ENCODE data around the gene PIAS4.

PIAS4 gene

GRCh38 chr19:4060621-4061177, 53.2 kb downstream of the PIAS4 start:
- peak overlapping the region; percentile 32 for H3K4me3 ChIP-seq (ENCODE audit: severe bottlenecking)
- no peak for DNase-seq (ENCODE audit: low spot score)
- no peaks in the 10 kb centered on the region for H3K9me3 ChIP-seq (ENCODE audit: severe bottlenecking)
- peak overlapping the region; percentile 90 for H3K27ac ChIP-seq (ENCODE audit: poor library complexity, severe bottlenecking)
- peaks cover 24% of the 10 kb centered on the region for H3K36me3 ChIP-seq (ENCODE audit: low read depth)
- TF ChIP-seq CTCF (IDR thresholded peaks at IDR 0.05; ENCODE audit: poor library complexity, severe bottlenecking) = no peak
- H3K4me1 ChIP-seq (ENCODE audit: insufficient read depth, poor library complexity, severe bottlenecking) = peaks cover 19% of the 10 kb centered on the region
- no peaks in the 10 kb centered on the region for H3K27me3 ChIP-seq (ENCODE audit: insufficient read depth, poor library complexity, severe bottlenecking)
- no peak for ATAC-seq (ENCODE audit: low read depth)

DNA sequence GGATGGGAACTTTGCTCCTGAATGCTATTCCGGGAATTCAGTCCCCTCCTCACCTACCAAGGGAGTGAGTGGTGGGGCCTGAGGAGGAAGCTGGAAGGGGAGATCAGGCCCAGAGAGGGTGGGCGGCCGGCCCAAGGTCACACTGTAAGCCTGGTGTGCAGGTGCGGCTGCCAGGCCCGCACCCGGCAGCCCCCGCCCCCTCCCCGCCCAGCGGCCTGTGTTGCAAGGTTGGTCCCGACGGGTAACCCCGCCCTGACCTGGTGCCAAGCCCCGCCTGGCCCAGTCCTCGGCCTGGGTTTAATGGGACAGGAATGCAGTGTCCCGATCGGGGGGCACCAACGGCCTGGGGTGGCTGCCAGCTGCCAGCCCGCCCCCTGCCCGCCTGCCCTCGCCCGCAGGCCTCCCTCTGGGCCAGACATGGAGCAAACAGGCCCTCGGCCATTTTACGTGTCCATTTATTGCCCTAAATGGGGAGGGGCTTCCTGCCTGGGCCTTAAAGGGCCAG, 53.7 kb downstream of the PIAS4 start:
- Histone ChIP-seq H3K27me3 (ENCODE audit: insufficient read depth, poor library complexity, severe bottlenecking) (no peaks in the 10 kb centered on the region), H3K27ac (ENCODE audit: poor library complexity, severe bottlenecking) (peak overlapping the region; percentile 90), H3K4me1 (ENCODE audit: insufficient read depth, poor library complexity, severe bottlenecking) (peaks cover 19% of the 10 kb centered on the region), H3K4me3 (ENCODE audit: severe bottlenecking) (peak overlapping the region; percentile 32), H3K36me3 (ENCODE audit: low read depth) (peaks cover 20% of the 10 kb centered on the region), H3K9me3 (ENCODE audit: severe bottlenecking) (no peaks in the 10 kb centered on the region)
- DNase-seq (ENCODE audit: low spot score) = peak; percentile 81
- peak; percentile 15; the same call in 2 of the 3 replicates for ATAC-seq (ENCODE audit: low read depth)
- TF ChIP-seq CTCF (IDR thresholded peaks at IDR 0.05; ENCODE audit: poor library complexity, severe bottlenecking) = no peak

GRCh38 chr19:4061683-4062418, 54.3 kb downstream of the PIAS4 start:
- DNase-seq (ENCODE audit: low spot score) (peak; percentile 73), ATAC-seq (ENCODE audit: low read depth) (no peak)
- H3K27ac ChIP-seq (ENCODE audit: poor library complexity, severe bottlenecking) = peak overlapping the region; percentile 90
- H3K4me1 ChIP-seq (ENCODE audit: insufficient read depth, poor library complexity, severe bottlenecking) = peaks cover 19% of the 10 kb centered on the region
- no peaks in the 10 kb centered on the region for H3K27me3 ChIP-seq (ENCODE audit: insufficient read depth, poor library complexity, severe bottlenecking)
- H3K4me3 ChIP-seq (ENCODE audit: severe bottlenecking) = peak overlapping the region; percentile 32
- H3K9me3 ChIP-seq (ENCODE audit: severe bottlenecking) = no peaks in the 10 kb centered on the region
- TF ChIP-seq CTCF (IDR thresholded peaks at IDR 0.05; ENCODE audit: poor library complexity, severe bottlenecking) = no peak
- peaks cover 16% of the 10 kb centered on the region for H3K36me3 ChIP-seq (ENCODE audit: low read depth)

DNA sequence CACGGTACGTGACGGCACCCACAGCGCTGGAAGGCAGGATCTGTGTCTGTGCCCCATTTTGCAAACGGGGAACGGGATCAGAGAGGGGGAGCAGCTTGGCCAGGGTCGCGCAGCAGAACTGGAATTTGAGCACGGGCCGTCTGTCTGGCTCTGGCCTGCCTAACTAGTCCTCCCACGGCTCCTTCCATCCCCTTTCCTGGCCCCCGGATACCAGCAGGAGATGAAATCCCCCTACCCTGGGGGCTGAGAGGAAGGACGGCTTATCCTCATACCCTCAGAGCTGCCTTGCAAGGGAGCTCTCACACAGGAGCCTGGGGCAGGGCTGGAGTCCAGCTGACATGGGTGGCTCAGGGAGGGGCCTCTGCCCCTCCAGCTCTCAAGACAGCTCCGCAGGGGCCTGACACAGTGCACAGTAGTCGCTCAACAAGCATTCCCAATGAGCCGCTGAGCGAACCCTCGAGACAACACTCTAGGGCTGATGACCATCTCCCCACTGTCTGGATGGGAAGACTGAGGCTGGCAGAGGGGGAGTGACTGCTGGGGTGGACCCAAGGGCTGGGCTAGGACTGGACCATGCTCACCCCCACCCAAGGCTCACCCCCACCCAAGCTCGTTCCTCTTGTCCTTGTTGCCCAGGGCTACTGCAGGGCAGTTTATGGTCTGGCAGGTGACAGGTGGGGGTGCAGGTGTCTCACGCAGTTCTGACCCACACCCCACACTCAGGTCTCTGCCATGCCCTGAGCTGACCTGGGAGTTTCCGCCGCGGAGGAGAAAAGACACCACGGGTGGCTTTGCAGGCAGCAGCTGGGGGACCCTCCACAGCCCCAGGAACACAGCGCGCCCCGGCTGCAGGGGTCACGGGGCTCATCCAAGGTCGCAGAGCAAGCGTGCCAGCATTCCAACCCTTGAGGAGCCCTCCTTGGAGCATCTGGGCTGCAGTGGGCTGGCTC, 55.2 kb downstream of the PIAS4 start:
- no peaks in the 10 kb centered on the region for H3K9me3 ChIP-seq (ENCODE audit: severe bottlenecking)
- ATAC-seq (ENCODE audit: low read depth) (no peak), DNase-seq (ENCODE audit: low spot score) (no peak)
- TF ChIP-seq CTCF (IDR thresholded peaks at IDR 0.05; ENCODE audit: poor library complexity, severe bottlenecking) = no peak
- H3K27me3 ChIP-seq (ENCODE audit: insufficient read depth, poor library complexity, severe bottlenecking) = no peaks in the 10 kb centered on the region
- H3K27ac ChIP-seq (ENCODE audit: poor library complexity, severe bottlenecking) = peak overlapping the region; percentile 90
- peaks cover 19% of the 10 kb centered on the region for H3K4me1 ChIP-seq (ENCODE audit: insufficient read depth, poor library complexity, severe bottlenecking)
- H3K4me3 ChIP-seq (ENCODE audit: severe bottlenecking) = no peak overlapping the region
- H3K36me3 ChIP-seq (ENCODE audit: low read depth) = peaks cover 11% of the 10 kb centered on the region

Measured in RWPE2 (cell line).